Measurements from ENCODE around the gene ANP32A.

- no peak for TF ChIP-seq EZH2 (IDR thresholded peaks at IDR 0.05; ENCODE audit: low read length)
- TF ChIP-seq CTCF (optimal IDR thresholded peaks at IDR 0.05 in 1 of 3, IDR thresholded peaks at IDR 0.05 in 1 of 3, conservative IDR thresholded peaks at IDR 0.05 in 1 of 3; ENCODE audit: extremely low read depth in 1 of 3, insufficient read depth in 2 of 3, low read length in 3 of 3): no peak
These were observed 3.8 kb downstream of the ANP32A start for GRCh38 chr15:68816795-68817303.
